HG02981 (cell line): Measurements from ENCODE around the gene IQCM.

Source experiments
- ATAC-seq: cut with Tn5 transposase; IDR thresholded peaks from one replicate; pipeline ENCODE4 v1.9.1; 2021; ENCODE audit warnings: mild to moderate bottlenecking, moderate library complexity; ENCODE audit not compliant: unreplicated experiment

The IQCM gene

DNA sequence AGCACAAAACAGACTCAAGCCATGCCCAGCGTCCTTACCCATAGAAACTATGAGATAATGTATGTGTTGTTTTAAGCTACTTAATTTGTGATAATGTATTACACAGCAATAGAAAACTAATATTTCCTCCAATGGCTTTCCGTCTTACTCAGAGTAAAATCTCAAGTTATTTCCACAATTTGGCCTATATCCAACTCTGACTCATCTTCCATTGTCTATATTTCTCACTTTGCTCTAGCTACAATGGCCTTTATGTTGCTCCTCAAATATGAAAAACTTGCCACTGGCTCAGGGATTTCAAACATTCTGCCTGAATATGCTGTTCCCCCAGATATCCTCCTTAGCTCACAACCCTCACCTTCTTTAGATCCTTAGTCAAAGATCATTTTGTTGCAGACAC, 31.6 kb downstream of the IQCM start:
- no peak for ATAC-seq

DNA sequence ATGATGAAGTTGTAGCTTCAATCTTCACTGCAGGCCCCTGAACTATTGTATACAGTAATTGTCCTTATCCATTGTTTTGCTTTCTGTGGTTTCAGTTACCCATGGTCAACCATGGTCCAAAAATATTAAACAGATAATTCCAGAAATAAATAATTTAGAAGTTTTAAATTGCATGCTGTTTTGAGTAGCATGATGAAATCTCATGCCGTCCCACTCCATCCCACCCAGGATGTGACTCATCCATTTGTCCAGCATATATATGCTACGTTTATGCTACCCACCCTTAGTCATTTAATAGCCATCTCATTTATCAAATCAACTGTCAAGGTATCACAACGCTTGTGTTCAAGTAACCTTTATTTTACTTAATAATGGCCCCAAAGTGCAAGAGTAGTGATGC, 34.5 kb downstream of the IQCM start:
- no peak for ATAC-seq

DNA sequence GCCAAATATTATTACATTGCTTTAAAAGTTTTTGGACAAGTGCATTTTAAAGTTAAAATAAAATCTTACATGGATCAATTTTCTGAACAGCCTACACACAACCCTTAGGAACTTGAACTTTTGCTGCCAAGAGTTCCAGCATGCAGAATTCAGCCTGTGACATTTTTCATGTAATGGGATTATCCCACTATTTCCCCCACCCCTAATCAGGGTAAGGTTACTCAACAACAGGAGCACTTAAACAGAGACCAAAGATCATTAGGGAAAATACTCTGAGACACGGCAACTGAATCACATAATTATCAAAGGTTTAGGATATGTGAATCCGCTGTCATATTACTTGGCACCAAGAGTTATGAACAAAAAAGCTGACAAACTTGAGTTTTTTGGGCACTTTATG, 47.2 kb downstream of the IQCM start:
- ATAC-seq: no peak

DNA sequence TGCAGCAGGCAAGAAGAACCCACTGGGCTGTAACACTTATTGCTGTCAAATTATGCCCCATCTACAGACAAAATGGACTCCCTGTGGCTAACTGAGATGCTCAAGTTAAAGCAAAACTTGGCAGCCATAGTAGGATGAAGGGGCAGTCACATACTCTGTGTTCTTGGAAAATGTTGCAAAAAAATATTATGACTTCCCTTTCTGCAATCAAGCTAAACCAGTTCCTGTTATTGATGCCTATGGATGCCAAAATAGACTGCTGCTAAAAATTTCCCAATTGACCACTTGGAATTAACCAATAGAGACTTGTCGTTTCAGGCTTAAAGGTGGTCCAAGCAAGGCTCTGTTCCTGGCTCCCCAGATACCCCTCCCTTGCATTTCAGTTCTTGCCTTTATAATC, 49.5 kb downstream of the IQCM start:
- no peak for ATAC-seq

DNA sequence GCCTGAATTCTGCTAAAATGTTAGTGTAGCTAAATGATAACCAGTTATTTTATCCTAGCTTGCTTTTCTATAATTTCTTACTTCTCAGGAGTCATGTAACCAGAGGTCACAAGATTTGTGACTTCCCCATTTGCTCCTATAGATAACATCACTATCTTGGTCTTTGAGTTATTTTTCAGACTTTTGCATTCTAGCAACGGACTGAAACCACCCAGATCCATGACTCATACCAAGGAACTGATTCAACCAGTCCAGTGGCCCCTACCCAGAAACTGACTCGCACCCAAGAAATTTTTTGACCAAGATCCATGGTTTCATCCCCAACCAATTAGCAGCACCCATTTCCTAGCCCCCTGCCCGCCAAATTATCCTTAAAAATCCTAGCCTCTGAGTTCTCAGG, 50.0 kb downstream of the IQCM start:
- no peak for ATAC-seq

DNA sequence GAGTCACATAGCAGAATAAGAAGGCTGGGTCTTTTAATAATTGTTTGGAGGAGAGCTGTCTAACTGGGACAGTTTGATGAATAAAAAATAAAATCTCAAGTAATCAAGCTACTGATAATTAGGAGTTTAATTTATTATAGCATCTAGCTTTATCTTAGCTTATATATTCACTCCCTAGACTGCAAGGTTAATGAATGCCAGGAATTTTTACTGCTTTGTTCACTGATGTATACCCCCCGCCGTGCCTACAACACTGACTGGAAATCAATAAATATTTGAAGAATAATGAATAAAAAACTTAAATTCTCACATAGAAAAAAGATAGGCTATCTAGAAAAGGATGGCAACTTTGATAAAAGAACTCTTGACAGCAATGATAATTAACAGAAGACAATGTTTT, 59.7 kb downstream of the IQCM start:
- ATAC-seq: no peak

DNA sequence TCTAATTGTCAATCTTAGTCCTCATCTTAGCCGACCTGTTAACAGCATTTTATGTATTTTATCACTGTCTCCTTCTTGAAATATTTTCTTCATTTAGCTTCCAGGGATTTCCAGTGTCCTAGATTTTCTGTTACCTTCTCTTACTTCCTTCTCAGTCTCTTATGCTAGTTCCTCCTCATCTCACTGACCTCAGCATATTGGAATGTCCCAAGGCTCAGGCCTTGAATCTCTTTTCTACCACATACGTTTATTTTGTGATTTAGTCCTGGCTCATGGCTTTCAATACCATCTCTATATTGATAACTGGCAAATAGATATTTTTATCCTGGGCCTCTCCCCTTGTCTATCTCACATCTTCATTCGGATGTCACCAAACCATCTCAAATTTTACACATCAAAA, 61.1 kb downstream of the IQCM start:
- no peak for ATAC-seq

DNA sequence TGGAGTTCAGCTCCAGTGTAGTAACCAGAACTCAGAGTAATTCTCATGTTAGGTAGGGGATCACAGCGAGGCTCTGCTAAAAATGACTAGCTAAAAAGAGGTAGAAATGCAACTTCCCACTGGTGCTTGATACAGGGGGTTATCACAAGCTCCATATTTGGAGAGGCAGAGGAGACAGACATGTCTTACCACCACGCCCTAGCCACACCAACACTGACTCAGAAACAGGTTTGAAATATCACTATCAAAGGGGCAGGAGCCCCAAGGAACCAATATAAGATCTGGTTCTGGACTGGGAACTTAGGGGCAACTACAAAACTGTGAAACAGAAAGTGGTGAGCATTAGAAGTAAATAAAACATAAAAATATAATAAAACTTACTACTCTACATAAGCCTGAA, 62.9 kb downstream of the IQCM start:
- no peak for ATAC-seq

DNA sequence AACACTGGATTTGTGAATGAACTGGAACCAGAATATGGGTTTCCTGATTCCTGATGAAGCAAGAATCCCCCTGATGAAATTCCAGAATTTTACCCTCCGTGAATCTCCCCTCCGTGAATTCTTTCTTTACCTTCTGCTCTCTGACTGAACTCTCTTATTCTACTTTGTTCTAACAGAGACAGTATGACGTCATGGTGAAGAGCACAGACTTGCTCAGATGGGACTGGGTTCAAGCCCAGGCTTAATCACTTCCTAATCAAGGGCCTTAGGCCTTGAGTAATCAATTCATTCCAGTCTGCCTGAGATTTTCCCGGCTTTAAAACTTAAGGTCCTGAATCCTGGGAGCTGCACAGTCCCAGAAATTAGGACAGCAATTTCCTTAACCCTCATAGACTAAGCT, 64.5 kb downstream of the IQCM start:
- no peak for ATAC-seq

DNA sequence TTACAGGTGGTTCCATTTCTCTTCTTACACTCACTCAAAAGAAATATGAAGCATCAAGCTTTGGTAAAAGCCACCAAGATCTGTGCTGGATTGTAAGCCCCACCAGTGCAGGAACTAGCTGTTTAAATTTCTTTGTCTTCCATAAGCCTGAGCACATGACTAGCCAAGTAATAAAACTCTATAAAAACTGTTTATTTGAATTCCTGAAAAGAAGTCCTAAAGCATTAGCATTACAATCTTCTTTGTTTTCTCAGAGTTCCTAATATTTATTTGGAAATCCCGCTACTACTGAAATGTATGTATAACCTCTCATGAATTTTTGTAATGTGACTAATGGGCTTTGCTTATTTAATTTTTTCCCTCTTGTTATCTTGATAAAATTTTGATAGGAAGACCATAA, 65.9 kb downstream of the IQCM start:
- ATAC-seq: no peak

DNA sequence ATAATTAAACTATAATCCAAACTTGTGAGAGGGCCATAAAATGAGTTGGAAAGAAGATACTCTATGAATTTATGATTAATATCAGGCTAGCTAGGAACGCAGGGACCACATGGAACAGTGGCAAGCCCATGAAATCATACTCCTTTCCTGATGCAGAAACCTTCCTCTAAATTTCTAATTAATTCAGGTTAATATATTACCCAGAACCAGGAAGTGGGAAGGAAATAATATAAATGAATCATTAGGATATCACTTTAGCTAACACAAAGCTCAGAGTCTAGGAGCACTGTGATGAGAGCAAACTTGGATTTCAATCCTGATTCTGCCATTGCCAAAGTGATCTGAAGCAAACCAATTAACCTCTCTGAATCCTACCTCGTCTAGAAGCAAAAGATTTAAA, 68.0 kb downstream of the IQCM start:
- ATAC-seq: no peak

DNA sequence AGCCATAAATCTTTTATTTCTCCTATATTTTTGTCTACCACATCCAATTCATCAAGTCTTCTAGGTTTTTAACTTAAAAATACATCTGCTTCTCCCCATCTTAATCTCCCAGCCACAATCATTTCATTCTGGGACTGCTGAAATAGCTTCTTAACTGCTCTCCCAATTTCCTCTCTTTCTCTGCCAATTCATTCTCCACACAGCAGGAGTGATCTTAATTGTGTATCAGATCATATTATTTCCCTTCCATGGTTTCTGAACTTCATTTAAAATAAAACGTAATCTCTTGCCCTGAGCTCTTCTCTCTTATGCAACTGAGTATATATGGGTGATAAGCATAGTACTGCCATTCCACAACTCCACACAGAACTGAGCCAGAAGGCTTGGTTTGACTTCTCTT, 69.4 kb downstream of the IQCM start:
- ATAC-seq: no peak

DNA sequence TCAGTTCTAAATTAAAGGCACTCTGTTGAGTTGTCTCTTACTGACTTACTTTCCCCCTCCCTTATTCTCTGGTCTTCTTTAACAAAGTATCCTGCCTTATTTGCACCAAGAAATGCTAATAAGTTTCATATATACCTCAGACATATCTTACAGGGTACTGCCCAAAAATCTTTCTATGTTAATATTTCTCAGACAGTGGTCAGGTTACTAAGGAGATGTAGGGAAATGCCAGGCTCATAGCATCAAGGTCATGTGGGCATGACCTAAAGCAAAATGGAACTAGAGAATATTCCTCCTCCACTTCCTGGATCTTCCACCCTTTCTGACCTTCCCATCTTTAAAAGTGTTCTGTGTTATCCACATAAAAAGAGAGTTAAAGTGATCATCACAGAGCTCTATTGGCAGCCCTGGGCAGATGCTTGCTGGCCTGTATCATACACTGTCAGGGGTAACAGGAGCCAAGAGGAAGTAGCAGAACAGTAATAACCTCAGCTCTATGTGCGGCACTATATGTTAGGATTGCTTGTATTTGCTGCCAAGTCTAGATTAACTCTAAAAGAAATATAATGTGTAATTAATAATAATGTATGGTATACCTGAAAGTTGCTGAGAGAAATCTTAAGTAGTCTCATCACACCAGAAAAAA, 74.3 kb downstream of the IQCM start:
- no peak for ATAC-seq

DNA sequence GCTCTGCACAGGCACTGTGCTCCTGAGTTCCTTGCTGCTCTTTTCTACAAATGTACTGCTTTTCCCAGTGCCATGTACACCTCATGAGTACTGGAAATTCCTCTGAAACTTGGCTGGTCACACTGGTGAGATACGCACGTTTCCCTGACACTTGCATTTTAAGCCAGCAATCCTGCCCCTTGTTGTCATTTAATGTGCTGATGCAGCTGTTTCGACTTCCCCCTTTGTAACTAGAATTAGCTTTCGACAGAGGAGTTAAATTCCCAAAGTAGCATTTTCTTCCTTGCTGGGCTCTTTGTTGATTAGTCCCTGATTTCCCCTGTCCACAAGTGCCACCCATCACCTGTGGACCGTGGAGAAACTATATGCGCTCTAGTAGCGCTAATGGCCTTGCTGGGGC, 77.5 kb downstream of the IQCM start:
- ATAC-seq: no peak

DNA sequence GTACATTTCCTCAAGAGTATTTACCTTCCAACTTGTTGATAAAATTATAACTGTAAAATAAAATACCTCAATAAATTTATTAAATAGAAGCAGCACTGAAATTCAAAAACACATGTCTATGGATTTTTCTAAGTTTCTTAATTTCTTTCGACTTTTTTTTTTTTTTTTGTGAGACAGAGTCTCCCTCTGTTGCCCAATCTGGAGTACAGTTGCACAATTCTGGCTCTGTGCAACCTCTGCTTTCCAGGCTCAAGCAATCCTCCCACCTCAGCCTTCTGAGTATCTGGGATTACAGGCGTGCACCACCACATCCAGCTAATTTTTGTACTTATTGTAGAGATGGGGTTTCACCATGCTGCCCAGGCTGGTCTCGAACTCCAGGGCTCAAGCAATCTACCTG, 79.8 kb downstream of the IQCM start:
- no peak for ATAC-seq

DNA sequence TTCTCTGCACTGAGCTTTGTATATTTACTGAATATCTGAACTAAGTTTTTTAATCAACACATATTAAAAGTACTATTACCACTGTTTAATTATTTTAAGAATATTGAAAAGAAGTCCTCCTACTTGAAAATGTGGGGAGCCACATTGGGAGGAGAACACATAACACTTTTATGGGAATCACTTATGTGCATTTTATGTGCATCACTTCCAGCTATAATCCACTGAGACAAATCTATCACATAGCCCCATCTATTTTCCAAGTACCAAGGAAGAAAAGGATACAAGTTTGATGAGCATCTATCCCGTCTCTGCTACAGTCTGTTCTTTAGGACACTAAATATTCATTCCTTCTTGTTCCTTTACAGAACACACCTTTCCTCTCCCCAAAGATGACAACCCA, 87.2 kb downstream of the IQCM start:
- ATAC-seq: no peak

DNA sequence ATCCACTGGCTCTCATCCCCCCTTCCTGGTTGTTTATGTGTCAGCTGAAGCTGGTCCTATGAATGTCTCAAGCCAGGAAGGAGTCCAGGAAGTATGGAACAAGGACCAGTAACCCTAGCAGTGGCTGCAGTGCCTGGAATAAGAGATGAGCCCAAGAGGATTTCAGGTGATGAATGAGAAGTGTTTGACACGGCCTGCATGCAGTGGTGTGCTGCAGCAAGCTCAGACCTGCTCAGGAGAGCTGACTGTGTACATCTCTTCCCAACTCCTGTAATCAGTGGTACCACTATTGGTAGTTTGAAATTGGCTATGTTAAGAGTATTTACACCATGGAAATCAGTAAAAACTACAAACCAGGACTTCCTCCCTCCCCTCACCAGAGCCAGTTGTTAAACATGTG, 88.0 kb downstream of the IQCM start:
- ATAC-seq: no peak

DNA sequence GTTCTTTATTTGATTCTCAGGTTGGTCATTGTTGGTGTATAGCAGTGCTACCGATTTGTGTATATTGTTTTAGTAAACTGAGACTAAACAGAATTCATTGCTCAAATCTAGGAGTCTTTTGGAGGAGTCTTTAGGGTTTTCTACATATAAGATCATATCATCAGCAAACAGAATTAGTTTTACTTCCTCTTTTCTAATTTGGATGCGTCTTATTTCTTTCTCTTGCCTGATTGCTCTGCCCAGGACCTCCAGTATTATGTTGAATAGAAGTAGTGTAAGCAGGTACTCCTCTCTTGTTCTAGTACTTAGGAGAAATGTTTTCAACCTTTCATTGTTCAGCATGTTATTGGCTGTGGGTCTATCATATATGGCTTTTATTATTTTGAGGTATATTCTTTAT, 92.6 kb downstream of the IQCM start:
- ATAC-seq: no peak

DNA sequence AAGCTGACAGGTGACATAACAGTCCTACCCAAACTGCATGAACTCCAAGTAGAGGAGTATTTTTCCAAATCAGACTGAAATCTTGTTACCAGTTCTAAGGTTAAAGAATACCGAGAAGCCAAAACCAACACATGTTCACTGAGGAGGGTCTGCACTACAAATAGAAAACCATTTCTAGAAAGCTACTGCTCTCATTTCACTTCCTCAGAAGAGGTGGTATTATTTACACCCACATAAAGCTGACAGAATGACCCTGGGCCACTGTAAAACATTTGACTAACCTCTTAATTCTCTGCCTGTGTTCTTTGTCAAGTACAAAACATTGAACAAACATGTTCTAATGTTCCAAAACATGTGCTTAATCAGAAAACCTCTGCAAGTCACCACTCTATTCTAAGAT, 95.8 kb downstream of the IQCM start:
- no peak for ATAC-seq

DNA sequence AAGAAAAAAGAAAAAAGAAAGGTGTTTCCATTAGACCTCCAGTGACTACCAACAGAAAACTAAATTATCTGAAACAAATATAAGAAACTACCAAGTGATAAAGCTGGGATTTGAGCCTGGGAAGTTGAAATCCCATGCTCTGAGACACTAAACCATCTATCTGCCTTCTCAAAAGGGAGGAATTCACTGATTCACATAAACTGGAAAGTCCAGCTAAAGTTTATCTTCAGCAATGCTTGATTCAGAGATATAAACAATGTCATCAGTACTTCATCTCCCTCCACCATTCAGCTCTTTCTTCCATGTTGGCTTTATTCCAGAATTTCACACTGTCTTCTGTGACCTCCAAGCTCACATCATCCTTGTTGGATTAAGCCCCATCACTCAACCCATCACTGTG, 96.3 kb downstream of the IQCM start:
- ATAC-seq: no peak

DNA sequence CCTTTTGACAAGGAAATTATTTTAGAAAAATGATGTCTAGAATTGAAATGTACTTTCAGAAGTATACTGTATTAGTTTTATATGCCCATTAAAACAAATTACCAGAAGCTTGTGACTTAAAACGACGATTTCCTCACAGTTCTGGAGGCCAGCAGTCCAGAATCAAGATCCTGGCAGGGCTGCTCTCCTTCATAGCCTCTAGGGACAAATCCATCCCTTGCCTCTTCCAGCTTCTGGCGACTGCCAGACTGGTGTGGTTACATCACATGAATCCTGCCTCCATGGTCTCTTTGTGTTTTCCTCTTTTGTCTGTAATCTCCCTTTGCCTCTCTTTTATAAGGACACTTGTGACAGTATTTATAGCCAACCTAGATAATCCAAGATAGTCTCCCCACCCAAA, 97.1 kb downstream of the IQCM start:
- ATAC-seq: no peak

DNA sequence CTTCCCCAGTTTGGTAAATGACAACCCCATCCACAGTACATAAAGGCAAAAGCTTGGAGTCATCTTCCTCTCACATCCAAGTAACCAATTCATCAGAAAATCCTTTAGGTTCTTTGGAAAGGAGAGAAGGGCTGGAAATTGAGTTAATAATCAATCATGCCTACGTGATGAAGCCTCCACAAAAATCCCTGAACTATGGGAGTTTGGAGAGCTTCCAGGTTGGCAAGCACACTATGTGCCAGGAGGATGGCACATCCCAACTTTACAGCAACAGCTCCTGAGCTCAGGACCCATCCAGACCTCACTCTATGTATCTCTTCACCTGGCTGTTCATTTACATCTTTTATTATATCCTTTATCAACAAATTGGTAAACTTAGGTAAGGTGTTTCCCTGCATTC, 98.9 kb downstream of the IQCM start:
- no peak for ATAC-seq

DNA sequence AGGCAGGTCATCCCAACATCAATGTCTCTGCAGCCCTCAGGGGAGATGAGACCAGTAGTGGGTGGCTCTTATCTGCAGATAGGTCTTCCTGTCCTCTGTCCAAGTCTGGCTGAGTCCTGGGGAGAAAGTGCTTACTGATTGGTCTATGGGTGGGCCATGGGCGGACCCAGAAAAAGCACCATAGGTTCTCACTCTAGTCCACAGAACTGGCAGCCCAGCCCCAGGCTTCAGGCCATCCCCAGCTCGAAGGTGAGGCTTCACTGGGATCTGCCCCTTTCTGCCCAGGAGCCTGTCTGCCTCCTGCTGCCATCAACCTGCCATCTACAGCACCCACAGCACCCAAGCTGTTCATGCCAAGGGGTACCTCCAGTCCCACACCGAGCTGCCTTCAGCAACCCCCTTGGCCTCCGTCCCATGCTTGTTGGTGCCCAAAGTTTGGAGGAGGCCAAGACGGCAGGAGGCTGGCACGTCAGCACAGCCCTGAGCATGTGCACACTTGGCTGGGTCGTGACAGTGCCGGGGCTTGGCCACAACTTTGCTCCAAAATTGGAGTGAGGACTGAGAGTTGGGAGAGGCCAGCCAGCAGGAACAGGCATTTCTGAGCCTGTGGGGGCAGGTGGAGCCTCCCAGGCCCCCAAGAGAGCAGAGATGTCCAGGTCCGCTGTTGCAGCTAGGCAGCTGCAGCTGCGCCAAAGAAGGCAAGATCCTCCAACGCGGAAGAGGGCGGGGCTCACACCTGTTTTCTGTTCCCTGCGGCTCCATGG, 99.6 kb downstream of the IQCM start:
- no peak for ATAC-seq
